ENCODE data around the gene SCYGR2. TPM values are rescaled to one million over a fixed set of nuclear protein-coding genes. Genes with fewer than 3 reads are reported as not detected.

Gene SCYGR2
- total RNA-seq, 2 donors from 2014 or later, result not detected

GRCh38 chr2:227612546-227613271, 14.0 kb downstream of the SCYGR2 start:
- Histone ChIP-seq H3K9me3 (no peaks in the 10 kb centered on the region), H3K27ac (no peak overlapping the region), H3K36me3 (no peaks in the 10 kb centered on the region), H3K4me3 (no peak overlapping the region), H3K9ac (ENCODE audit: low read depth in 2 of 2, low read length in 2 of 2) (no peak overlapping the region), H3K4me1 (no peaks in the 10 kb centered on the region), H3K27me3 (no peaks in the 10 kb centered on the region)
- intact Hi-C loops (cut with DNase I), result no loop called here
- no peak for TF ChIP-seq CTCF (IDR thresholded peaks at IDR 0.05)
- no peak for DNase-seq

GRCh38 chr2:227613272-227613660, 14.6 kb downstream of the SCYGR2 start:
- no peaks in the 10 kb centered on the region for H3K4me1 ChIP-seq
- no peak for DNase-seq
- H3K27me3 ChIP-seq, result no peaks in the 10 kb centered on the region
- H3K9me3 ChIP-seq, result no peaks in the 10 kb centered on the region
- H3K9ac ChIP-seq (ENCODE audit: low read depth in 2 of 2, low read length in 2 of 2), result no peak overlapping the region
- H3K36me3 ChIP-seq, result no peaks in the 10 kb centered on the region
- intact Hi-C loops (cut with DNase I), result no loop called here
- no peak overlapping the region for H3K4me3 ChIP-seq
- H3K27ac ChIP-seq, result no peak overlapping the region
- no peak for TF ChIP-seq CTCF (IDR thresholded peaks at IDR 0.05)

- no peaks in the 10 kb centered on the region for H3K27me3 ChIP-seq
- no peak overlapping the region for H3K9ac ChIP-seq (ENCODE audit: low read depth in 2 of 2, low read length in 2 of 2)
- H3K9me3 ChIP-seq, result no peaks in the 10 kb centered on the region
- no peaks in the 10 kb centered on the region for H3K36me3 ChIP-seq
- no peak overlapping the region for H3K4me3 ChIP-seq
- DNase-seq, result no peak
- intact Hi-C loops (cut with DNase I), result no loop called here
- TF ChIP-seq CTCF (IDR thresholded peaks at IDR 0.05), result no peak
- no peak overlapping the region for H3K27ac ChIP-seq
- H3K4me1 ChIP-seq, result no peaks in the 10 kb centered on the region
Observed at GRCh38 chr2:227614246-227614645, 15.6 kb downstream of the SCYGR2 start.

- intact Hi-C loops (cut with DNase I), result no loop called here
- TF ChIP-seq CTCF (IDR thresholded peaks at IDR 0.05), result no peak
- DNase-seq, result no peak
- Histone ChIP-seq H3K4me3 (no peak within 1 kb of the TSS), H3K27me3 (no peaks in the 10 kb centered on the region), H3K27ac (no peak within 1 kb of the TSS), H3K4me1 (no peaks in the 10 kb centered on the region), H3K9ac (ENCODE audit: low read depth in 2 of 2, low read length in 2 of 2) (no peak within 1 kb of the TSS), H3K9me3 (no peaks in the 10 kb centered on the region), H3K36me3 (no peaks in the 10 kb centered on the region)
Observed at GRCh38 chr2:227614740-227615139, 16.0 kb downstream of the SCYGR2 start, which contains the start of gene SCYGR3. SCYGR3 (minus strand) TSS chr2:227614840; CDS start chr2:227614840, 0 bp downstream.

GRCh38 chr2:227615181-227615580, 16.5 kb downstream of the SCYGR2 start:
- no peak overlapping the region for H3K9ac ChIP-seq (ENCODE audit: low read depth in 2 of 2, low read length in 2 of 2)
- H3K9me3 ChIP-seq, result no peaks in the 10 kb centered on the region
- no peaks in the 10 kb centered on the region for H3K4me1 ChIP-seq
- H3K27ac ChIP-seq, result no peak overlapping the region
- intact Hi-C loops (cut with DNase I), result no loop called here
- no peaks in the 10 kb centered on the region for H3K36me3 ChIP-seq
- H3K4me3 ChIP-seq, result no peak overlapping the region
- no peak for DNase-seq
- H3K27me3 ChIP-seq, result no peaks in the 10 kb centered on the region
- no peak for TF ChIP-seq CTCF (IDR thresholded peaks at IDR 0.05)

Data from colonic mucosa (tissue), 4 donors.